UCSD-AML1 (cell line): ENCODE data around the gene ARFRP1.

ENCODE experiments used
- DNase-seq: peaks from one replicate; lab custom pipeline; 2025; ENCODE audit not compliant: unreplicated experiment; lab: John Stamatoyannopoulos, UW

The ARFRP1 gene, protein sequence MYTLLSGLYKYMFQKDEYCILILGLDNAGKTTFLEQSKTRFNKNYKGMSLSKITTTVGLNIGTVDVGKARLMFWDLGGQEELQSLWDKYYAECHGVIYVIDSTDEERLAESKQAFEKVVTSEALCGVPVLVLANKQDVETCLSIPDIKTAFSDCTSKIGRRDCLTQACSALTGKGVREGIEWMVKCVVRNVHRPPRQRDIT

GRCh38 chr20:63707558-63708300 lies at the start of gene ARFRP1, which contains the start of gene ZGPAT:
ARFRP1 (minus strand) TSS chr20:63707976; CDS start chr20:63707091, 885 bp downstream.
ZGPAT (plus strand) TSS chr20:63708039; CDS start chr20:63708581, 542 bp downstream.
- DNase-seq = peak; percentile 91

- peak; percentile 38 for DNase-seq
Observed at GRCh38 chr20:63756648-63756991, 48.8 kb upstream of the ARFRP1 start.

DNA sequence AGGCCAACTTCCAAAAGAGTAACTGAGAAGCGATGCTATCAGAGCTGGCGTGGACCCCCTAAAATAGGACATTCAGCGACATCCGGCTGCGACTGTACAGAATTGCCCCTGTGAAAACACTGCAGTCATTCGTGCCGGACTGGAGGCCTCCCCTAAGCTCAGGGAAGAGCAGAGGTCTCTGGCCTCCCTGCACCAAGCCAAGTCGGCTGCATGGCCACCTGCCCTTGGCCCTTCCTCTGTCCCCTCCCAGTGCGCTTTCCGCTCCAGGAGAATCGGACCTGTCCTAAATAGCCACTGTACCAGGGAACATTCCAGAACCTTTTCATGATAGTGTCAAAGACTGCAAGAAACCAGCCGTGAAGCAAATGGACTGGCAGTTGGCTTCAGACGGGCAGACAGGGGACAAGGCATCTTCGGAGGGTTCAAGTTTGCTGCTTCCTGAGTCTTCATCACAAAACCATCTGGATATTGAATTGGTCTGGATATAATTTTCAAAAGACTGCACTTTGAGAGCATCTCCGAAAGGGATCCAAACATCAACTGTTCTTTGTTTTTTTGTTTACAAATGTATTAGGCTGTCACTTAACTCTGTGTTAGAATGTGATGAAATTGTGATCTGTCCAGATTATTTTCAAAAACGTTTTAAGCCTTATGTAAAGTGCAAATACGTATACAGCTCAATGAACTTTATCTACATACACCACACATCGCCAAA lies 48.3 kb upstream of the ARFRP1 start:
- DNase-seq = no peak

GRCh38 chr20:63754008-63754407 lies 46.2 kb upstream of the ARFRP1 start:
- DNase-seq = no peak

DNA sequence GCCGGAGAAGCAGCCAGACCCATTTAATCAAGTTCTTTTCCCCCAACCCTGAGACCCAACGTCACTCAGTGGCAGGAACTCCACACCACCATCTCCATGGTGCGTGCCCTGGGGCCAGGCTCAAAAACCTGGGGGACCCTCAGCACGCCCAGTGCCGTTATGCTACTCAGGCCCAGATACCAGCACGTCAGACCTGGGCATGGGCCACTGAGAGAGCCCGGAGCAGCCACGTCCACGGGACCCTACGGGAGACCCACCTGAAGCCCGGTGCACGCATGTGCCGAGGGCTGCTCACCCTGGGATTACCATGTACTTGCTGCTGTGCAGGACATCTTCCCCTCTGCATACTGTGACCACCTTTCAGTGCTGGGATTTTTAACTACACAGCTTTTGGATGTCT lies 45.6 kb upstream of the ARFRP1 start:
- no peak for DNase-seq

DNA sequence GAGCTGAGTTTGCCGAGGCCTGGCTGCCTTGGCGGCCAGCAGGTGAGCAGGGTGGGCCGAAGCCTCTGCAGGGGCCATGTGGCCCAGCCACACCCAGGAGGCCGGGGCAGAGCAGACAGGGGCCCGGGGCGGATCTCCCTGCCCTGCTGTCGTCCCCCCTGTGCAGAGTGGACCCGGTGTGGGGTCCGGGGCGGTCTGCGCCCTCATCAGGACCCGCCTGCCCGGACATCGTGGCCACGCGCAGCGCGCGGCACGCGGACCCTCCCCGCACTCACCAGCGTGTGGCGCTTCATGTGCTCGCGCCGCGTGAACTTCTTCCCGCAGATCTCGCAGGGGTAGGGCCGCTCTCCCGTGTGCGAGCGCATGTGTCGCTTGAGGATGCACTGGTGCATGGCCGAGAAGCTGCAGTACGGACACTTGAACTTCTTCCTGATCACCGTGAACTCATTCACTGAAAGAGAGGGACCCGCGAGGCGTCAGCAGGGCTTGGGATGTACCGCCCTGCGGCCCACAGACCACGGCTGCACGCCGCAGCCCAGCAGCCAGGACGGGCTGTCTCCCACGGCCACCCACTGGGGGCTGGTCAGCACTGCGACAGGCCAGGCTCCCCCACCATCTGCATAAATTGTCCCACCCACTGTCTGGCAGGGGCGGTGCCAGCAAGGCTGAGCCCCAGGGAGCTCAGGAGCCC lies 44.8 kb upstream of the ARFRP1 start:
- DNase-seq = no peak

DNA sequence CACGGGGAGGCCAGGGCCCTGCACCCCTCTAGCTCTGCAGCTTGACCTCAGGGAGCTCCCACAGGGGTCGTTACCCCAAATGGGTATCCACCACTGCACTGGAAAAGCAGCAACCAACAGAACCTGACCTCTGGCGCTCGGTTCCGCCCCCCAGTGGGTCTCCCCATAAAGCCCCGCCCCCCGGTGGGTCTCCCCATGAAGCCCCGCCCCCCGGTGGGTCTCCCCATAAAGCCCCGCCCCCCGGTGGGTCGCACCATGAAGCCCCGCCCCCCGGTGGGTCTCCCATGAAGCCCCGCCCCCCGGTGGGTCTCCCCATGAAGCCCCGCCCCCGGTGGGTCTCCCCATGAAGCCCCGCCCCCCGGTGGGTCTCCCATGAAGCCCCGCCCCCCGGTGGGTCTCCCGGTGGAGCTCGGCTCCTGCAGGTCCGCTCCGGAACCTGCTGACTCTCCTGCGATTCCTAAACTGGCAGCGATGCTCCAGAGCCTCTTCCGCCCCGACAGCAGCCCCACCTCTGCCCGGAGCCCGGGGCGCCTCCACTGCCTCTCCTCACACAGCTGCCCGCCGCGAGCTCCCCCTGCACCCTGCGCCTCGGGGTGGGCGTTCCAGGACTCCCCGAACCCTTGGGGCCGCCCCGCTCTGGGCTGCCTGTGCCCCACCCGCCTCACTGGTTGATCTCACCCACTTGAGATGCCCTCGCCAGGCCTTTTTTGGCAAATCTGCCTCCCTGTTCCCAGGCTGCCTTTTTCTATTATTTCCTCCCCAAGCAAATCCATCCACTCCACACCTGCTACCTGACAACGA lies 43.9 kb upstream of the ARFRP1 start:
- DNase-seq = no peak

DNA sequence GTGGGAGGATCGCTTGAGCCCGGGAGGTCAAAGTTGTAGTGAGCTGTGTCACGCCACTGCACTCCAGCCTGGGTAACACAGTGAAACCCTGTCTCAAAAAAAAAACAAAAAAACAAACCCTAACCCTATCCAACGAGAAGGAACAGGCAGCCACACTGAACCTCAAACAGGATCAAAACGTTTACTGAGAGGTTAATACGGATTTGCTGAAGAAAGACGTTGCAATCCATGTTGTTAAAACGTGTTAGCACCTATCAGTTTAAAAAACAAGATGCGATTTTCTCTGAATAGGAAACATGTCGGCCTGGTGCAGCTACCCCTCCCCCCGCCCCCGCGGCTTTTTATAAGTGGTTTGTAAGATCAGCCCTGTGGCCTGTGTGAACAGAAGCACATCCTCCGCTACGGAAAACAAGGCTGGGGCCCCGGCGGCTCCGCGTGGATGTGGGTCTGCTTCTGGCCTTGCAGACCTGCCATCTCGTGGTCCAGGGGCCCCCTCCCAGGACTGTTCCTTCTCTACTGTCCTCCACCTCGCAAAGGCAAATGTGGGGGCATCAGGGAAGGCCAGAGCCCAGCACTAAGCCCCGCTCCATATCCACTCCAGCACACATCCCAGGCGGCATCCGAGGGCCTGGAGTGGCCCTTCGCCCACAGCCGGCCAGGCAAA lies 43.2 kb upstream of the ARFRP1 start:
- DNase-seq = no peak

DNA sequence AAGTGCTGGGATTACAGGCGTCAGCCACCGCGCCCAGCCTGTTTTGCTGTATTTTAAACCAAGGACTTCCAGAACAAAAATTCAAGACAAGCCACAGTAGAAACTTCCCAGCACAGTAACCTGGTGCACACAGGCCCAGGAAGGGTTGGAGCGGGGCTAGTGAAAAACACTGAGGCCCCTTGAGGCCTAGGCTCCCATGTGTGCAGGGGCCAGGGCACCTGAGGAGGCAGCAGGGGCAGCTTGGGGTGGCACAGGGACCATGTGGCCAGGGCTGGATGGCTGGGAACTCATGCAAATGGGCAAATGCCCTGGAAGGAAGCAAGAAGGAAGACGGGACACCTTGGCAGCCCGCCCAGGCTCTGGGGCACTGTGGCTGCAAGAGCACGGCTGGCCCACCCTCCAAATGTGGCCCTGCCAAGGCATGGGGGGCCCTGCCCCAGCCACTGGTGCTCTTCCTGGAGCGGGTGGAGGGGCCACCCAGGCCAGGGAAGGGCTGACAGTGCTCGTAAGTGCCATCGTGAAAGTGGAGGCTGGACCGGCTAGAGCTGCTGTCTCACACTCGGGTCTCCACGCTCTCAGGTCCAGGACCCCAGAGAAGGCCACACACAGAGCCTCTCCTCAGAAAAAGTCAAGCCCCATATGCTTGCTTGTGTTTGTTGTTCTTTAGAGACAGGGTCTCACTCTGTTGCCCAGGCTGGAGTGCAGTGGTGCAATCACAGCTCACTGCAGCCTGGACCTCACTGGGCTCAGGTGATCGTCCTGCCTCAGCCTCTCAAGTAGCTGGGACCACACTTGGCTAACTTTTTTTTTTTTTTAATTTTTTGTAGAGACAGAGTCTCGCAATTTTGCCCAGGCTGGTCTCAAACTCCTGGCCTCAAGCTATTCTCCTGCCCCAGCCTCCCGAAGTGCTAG lies 42.1 kb upstream of the ARFRP1 start:
- no peak for DNase-seq

DNA sequence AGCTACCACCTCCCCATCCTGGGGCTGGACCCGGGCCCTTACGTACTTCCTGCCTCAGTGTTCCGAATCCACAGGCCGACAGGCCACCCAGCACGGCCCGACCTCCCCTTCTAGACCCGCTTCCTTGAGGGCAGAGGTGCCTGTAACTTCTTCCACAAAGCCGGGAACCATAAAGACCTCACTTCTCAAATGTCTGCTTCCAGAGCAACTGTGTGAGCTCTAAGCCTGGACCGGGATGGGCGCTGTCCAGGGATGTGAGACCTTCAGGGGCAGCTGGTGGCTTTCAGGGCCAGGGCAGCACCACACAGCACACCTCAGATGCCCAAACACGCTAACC lies 41.1 kb upstream of the ARFRP1 start:
- DNase-seq = no peak

- no peak for DNase-seq
Observed at GRCh38 chr20:63748070-63748933, 40.5 kb upstream of the ARFRP1 start.

- DNase-seq = no peak
Observed at GRCh38 chr20:63747622-63748069, 39.9 kb upstream of the ARFRP1 start.

GRCh38 chr20:63746751-63747315 lies 39.1 kb upstream of the ARFRP1 start:
- DNase-seq = no peak

- DNase-seq = no peak
Observed at GRCh38 chr20:63745961-63746731, 38.4 kb upstream of the ARFRP1 start.

DNA sequence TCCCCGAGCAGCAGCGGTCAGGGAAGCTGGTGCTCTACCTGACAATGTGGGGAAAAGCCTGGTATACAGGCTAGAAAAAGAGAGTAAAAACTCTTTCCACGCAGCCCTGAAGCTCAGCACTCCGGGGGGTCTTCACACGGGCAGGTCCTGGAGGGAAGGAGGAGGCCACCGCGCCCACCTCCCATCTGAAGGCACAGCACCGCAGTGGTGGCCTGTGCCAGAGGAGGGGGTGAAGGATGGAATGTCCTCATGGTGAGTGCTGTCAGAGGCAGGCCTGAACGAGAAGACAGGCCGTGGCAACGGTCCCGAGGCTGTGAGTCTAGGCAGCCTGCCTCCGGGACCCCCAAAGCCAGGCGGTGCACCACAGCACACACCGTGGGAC lies 37.6 kb upstream of the ARFRP1 start:
- no peak for DNase-seq

DNA sequence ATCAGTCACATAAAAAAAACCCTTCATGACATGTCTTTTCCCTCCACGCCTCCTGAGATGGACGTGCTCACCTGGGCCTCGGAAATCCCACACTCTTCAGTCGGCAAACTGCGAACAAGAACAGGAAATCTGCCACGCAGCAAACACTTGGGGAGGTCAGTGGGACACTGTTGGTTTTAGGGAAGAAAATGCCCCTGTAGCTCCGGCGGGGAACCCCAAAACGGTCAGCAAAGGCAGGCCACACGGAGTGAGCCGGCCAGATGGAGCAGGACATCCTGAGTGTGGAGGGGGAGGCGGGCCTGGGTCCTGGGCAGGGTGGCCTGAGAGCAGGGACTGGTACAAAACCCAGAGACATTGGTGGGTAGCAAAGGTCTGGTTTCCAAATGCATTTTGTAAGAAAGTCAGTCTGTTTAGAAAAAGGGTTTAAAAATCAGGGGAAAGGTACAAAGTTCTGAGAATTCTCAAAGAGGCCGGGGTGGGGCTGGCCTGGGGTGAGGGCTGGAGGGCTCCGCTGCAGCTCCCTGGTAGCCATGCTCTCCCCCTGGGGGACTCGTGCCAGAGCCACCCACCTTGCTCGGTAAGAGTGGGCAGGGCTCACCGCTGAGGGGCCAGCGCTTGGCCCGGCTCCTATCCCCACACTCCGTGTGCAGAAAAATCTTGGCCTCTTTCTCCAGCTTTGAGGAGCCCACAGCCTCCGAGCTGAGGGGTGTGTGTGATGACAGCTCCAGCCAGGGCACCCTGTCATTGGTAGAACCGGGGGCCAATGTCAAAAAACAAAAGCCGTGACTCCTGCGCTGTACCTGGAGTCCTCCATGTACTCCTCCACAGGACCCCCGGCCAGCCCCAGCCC lies 37.0 kb upstream of the ARFRP1 start:
- DNase-seq = no peak
